A549 (cell line): ENCODE data around the gene UNC93A.
"Not testable (repeated sequence)": the region's sequence is repeated elsewhere in the genome, so short reads cannot be mapped to it uniquely, and the experiment has no call there.

ENCODE experiments used
- CEBPB ChIP-seq, 2 experiments: fragments of >200 bp in 1 of 2; sonication (Bioruptor Twin) in 1 of 2; formaldehyde crosslinking in 1 of 2; IDR thresholded peaks; 2 replicates each; pipeline ENCODE4 v1.6.1; 2012 to 2016
- CTCF ChIP-seq: fragments of >200 bp; sonication (Bioruptor Twin); formaldehyde crosslinking; IDR thresholded peaks from 3 replicates; pipeline ENCODE4 v1.5.1; 2016
- EP300 ChIP-seq, 2 experiments: fragments of >200 bp; sonication (Bioruptor Twin); formaldehyde crosslinking; IDR thresholded peaks; 2 replicates in 1 of 2; 3 replicates in 1 of 2; pipeline ENCODE4 v1.6.1; 2016 to 2017
- KDM1A ChIP-seq: fragments of 200-600 bp; sonication (generic); IDR thresholded peaks from 2 replicates; pipeline ENCODE4 v1.6.1; 2016; ENCODE audit warnings: low read depth, mild to moderate bottlenecking
- NPAS2 ChIP-seq: fragments of 250-450 bp; sonication (Bioruptor Pico); IDR thresholded peaks from 2 replicates; pipeline ENCODE4 v1.8.0; 2022; ENCODE audit warnings: mild to moderate bottlenecking, moderate library complexity, borderline replicate concordance
- POLR2A ChIP-seq: IDR thresholded peaks from 2 replicates; pipeline ENCODE4 v1.6.1; 2012; ENCODE audit warnings: mild to moderate bottlenecking, low read length
- RAD21 ChIP-seq, 2 experiments: fragments of >200 bp in 1 of 2; sonication (Bioruptor Twin) in 1 of 2; formaldehyde crosslinking in 1 of 2; IDR thresholded peaks in 1 of 2; conservative IDR thresholded peaks in 1 of 2; 2 replicates in 1 of 2; 3 replicates in 1 of 2; pipeline ENCODE4 v1.6.1; 2012 to 2018; ENCODE audit warnings: inconsistent platforms in 1 of 2
- TF ChIP-seq, protein P1 (sequence below): fragments of 450-650 bp; IDR thresholded peaks from 2 replicates; pipeline ENCODE4 v1.6.1; 2014; ENCODE audit warnings: antibody characterized with exemption

DNA sequence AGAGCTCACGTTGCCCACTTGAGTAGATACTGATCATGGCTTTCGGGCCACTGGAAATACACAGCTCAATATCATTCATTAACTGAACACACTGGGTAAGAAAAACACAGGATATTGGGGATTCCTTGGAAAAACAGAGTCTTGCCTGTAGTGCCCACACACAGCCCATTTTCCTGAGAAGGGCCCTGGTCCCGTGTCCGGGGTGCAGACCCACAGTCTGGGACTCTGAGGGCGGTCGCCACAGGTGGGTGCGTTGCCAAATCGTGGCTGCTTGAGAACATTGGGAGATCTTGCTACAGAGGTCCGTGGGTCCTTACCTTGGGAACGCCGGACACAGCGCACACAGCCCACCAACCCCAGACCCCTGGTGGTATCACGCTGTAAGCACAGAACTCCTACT is 6.5 kb upstream of the UNC93A start:
- not testable (repeated sequence) for TF ChIP-seq RAD21 (conservative IDR thresholded peaks at IDR 0.05 in 1 of 2, IDR thresholded peaks at IDR 0.05 in 1 of 2); EP300 (IDR thresholded peaks at IDR 0.05); CTCF; KDM1A; POLR2A; NPAS2; CEBPB (IDR thresholded peaks at IDR 0.05)
- TF ChIP-seq, protein P1, sequence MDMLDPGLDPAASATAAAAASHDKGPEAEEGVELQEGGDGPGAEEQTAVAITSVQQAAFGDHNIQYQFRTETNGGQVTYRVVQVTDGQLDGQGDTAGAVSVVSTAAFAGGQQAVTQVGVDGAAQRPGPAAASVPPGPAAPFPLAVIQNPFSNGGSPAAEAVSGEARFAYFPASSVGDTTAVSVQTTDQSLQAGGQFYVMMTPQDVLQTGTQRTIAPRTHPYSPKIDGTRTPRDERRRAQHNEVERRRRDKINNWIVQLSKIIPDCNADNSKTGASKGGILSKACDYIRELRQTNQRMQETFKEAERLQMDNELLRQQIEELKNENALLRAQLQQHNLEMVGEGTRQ: not testable (repeated sequence)
